GM21576 (cell line): Measurements from ENCODE around the gene REEP2.

ENCODE experiments used
- ATAC-seq: cut with Tn5 transposase; IDR thresholded peaks from one replicate; pipeline ENCODE4 v1.9.1; 2021; ENCODE audit warnings: mild to moderate bottlenecking, moderate library complexity; ENCODE audit not compliant: unreplicated experiment

REEP2 gene

GRCh38 chr5:138495351-138495750 is 56.5 kb downstream of the REEP2 start:
- no peak for ATAC-seq
